Chondrocyte (in vitro differentiated cells): Measurements from ENCODE around the gene MEX3A. TPM values are rescaled to one million over a fixed set of nuclear protein-coding genes. Genes with fewer than 3 reads are reported as not detected.

Experiments used
- DNase-seq: peaks from one replicate; pipeline ENCODE4 v3.0.0; 2021; ENCODE audit warnings: mixed read lengths, low spot score
- H3K27ac Mint-ChIP-seq: one replicate; pipeline ENCODE4 v1.8.0; 2021; ENCODE audit warnings: mild to moderate bottlenecking, moderate library complexity, mixed read lengths; ENCODE audit not compliant: unreplicated experiment
- H3K27me3 Mint-ChIP-seq: 2 replicates; pipeline ENCODE4 v1.8.0; 2021; ENCODE audit warnings: low read depth, mixed read lengths
- H3K36me3 Mint-ChIP-seq: 2 replicates; pipeline ENCODE4 v1.8.0; 2021; ENCODE audit warnings: low read depth, mixed read lengths
- H3K4me1 Mint-ChIP-seq: 2 replicates; pipeline ENCODE4 v1.8.0; 2021; ENCODE audit warnings: low read depth, mild to moderate bottlenecking, mixed read lengths
- H3K4me3 Mint-ChIP-seq: one replicate; pipeline ENCODE4 v1.8.0; 2021; ENCODE audit warnings: mild to moderate bottlenecking, moderate library complexity, mixed read lengths; ENCODE audit not compliant: unreplicated experiment
- H3K9me3 Mint-ChIP-seq: 2 replicates; pipeline ENCODE4 v1.8.0; 2021; ENCODE audit warnings: low read depth, mixed read lengths
- long read RNA-seq: library from polyadenylated mRNA; stranded (forward); transcript quantifications from one replicate; pipeline ENCODE4 v2.0.0, GENCODE V29; 2021
- total RNA-seq: library from RNA; stranded (reverse); gene quantifications from 3 replicates; pipeline ENCODE4 v1.2.1, GENCODE V29; 2021
- TF ChIP-seq, protein P1 (sequence below): fragments of 200-600 bp; sonication (generic); IDR thresholded peaks from 2 replicates; pipeline ENCODE4 v1.5.0; 2021; ENCODE audit warnings: antibody characterized with exemption, mild to moderate bottlenecking, moderate library complexity

MEX3A gene
- total RNA-seq: 11.7 to 12.7 TPM (median 12.0 TPM) in 3 replicates
- long read RNA-seq, full-length matches to known transcripts: 4 of 14 reads
- long read RNA-seq, partial matches to known transcripts: 0 of 14 reads
- long read RNA-seq, other reads (novel, unspliced or antisense): 10 of 14 reads

DNA sequence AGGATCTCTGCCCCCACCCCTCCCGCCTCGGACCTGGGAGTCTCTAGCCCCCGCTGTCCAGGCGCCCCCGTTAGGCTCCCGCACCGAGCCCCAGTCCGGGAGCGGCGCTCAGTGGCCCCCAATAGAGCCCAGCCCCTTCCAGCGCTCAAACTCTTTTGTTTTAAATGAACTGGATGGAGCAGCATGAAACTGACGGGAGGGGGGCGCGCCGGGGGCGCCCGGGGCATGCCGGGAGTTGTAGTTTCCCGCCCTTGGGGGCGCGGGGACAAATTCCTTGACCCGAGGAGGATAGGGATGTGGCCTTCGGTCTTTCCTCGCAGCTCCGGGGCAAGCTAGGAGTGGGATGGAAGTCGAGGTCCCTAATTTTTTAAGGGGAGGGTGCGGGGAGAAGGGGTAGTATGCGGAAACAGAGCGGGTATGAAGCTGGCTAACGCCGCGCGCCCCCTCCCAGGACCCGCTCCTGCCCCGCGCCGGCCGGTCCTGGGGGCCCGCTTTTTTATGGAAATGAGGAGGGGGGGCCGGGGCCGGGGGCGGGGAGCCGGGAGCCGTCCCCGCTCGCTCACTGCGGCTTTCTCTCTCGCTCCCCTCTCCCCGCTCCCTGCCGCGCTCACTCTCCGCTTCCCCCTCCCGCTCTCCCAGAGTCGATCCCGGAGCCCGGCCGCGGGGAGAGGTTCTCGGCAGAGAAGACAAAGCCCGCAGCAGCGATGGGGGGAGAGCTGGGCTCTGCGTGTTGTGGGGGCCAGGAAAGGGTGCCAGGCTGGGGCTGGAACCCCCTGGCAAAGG is at the start of gene MEX3A:
TSS of gene MEX3A (minus strand) at position 157 of the 783 bp plus-strand sequence. CDS start 467 bp downstream, outside the sequence.
- H3K4me3 Mint-ChIP-seq: peak within 1 kb of the TSS; percentile 95
- no peaks in the 10 kb centered on the region for H3K36me3 Mint-ChIP-seq
- H3K9me3 Mint-ChIP-seq: no peaks in the 10 kb centered on the region
- H3K27ac Mint-ChIP-seq: peak within 1 kb of the TSS; percentile 87
- TF ChIP-seq, protein P1, sequence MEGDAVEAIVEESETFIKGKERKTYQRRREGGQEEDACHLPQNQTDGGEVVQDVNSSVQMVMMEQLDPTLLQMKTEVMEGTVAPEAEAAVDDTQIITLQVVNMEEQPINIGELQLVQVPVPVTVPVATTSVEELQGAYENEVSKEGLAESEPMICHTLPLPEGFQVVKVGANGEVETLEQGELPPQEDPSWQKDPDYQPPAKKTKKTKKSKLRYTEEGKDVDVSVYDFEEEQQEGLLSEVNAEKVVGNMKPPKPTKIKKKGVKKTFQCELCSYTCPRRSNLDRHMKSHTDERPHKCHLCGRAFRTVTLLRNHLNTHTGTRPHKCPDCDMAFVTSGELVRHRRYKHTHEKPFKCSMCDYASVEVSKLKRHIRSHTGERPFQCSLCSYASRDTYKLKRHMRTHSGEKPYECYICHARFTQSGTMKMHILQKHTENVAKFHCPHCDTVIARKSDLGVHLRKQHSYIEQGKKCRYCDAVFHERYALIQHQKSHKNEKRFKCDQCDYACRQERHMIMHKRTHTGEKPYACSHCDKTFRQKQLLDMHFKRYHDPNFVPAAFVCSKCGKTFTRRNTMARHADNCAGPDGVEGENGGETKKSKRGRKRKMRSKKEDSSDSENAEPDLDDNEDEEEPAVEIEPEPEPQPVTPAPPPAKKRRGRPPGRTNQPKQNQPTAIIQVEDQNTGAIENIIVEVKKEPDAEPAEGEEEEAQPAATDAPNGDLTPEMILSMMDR: no peak
- no peak for DNase-seq
- peaks cover 76% of the 10 kb centered on the region for H3K4me1 Mint-ChIP-seq
- H3K27me3 Mint-ChIP-seq: no peaks in the 10 kb centered on the region

DNA sequence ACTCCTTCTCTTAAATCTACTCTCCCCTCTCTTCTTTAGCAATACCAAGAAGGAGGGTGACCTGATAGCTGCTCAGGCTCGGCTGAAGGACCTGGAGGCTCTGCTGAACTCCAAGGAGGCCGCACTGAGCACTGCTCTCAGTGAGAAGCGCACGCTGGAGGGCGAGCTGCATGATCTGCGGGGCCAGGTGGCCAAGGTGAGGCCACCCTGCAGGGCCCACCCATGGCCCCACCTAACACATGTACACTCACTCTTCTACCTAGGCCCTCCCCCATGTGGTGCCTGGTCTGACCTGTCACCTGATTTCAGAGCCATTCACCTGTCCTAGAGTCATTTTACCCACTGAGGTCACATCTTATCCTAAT is 48.3 kb upstream of the MEX3A start:
- no peaks in the 10 kb centered on the region for H3K27me3 Mint-ChIP-seq
- TF ChIP-seq, protein P1: peak; percentile 54
- H3K4me1 Mint-ChIP-seq: peaks cover 53% of the 10 kb centered on the region
- H3K9me3 Mint-ChIP-seq: no peaks in the 10 kb centered on the region
- peak; percentile 84 for DNase-seq
- no peak overlapping the region for H3K4me3 Mint-ChIP-seq
- H3K36me3 Mint-ChIP-seq: peaks cover 24% of the 10 kb centered on the region
- H3K27ac Mint-ChIP-seq: peak overlapping the region; percentile 99

DNA sequence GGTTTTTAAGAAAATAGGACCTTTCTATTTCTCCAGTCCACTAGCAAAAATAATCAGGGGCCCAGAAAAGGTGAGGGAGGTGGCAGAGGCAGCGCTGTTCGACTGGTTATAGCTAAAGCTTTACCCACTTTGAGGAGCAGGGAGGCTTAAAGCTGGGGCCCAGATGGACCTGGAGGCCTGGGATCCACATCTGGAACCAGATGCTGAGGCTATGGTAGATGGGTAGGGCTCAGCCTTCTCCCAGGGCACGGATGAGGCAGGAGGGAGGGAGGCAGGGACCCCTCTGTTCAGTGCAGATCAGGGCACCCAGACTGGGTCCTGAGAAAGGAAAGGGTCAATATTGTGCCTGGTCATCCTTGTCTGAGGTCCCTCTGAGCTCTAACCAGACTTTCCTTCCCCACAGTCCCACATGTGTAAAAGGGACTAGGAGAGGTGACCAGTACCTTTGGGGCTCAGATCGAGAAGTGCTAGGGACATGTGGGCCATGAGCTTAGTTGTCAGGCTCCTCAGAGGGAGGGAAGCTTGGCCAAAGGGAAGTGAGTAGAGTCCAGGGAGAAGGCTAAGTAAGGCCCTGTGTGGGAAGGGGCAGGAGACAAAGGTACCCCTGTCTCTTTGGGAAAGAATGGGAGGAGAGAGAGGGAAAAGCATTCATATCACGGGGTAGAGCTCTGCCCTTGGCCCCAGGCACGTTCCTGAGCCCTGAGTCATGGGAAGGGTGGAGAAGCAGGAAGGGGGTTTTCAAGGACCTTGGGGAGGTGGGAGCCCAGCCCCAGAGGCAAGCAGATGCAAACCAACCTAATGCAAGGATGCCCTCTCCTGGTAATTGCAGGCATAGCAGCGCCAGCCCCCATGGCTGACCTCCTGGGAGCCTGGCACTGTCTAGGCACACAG is 47.7 kb upstream of the MEX3A start:
- DNase-seq: peak; percentile 96
- Mint-ChIP-seq H3K36me3 (peaks cover 22% of the 10 kb centered on the region), H3K27ac (peak overlapping the region; percentile 99), H3K4me3 (peak overlapping the region; percentile 53), H3K9me3 (no peaks in the 10 kb centered on the region), H3K27me3 (no peaks in the 10 kb centered on the region), H3K4me1 (peaks cover 59% of the 10 kb centered on the region)
- TF ChIP-seq, protein P1: peak; percentile 97

- Mint-ChIP-seq H3K27me3 (no peaks in the 10 kb centered on the region), H3K36me3 (peaks cover 12% of the 10 kb centered on the region), H3K9me3 (no peaks in the 10 kb centered on the region), H3K4me1 (peaks cover 69% of the 10 kb centered on the region), H3K4me3 (peak overlapping the region; percentile 53), H3K27ac (peak overlapping the region; percentile 99)
- no peak for DNase-seq
- TF ChIP-seq, protein P1: no peak
Measured at GRCh38 chr1:156128654-156129597, 46.7 kb upstream of the MEX3A start.
